HG03342 (cell line): ENCODE data around the gene NUDT2.
A peak's percentile ranks its signal among the peaks of the same experiment; 100 is the strongest.
"Not testable (repeated sequence)": the region's sequence is repeated elsewhere in the genome, so short reads cannot be mapped to it uniquely, and the experiment has no call there.

Experiments used
- ATAC-seq: cut with Tn5 transposase; IDR thresholded peaks from one replicate; pipeline ENCODE4 v1.9.1; 2021; ENCODE audit warnings: mild to moderate bottlenecking, moderate library complexity; ENCODE audit not compliant: unreplicated experiment

NUDT2 gene

GRCh38 chr9:34328987-34329832 lies at the start of gene NUDT2, which contains the start of gene KIF24:
TSS of gene NUDT2 (plus strand) at chr9:34329569. CDS start at chr9:34339040, 9,471 bp downstream.
TSS of gene KIF24 (minus strand) at chr9:34329268. CDS start at chr9:34311346, 17,922 bp downstream.
- peak; percentile 92 for ATAC-seq

GRCh38 chr9:34282096-34282495 lies 47.3 kb upstream of the NUDT2 start:
- ATAC-seq = no peak

- ATAC-seq = no peak
Observed at GRCh38 chr9:34289159-34289558, 40.2 kb upstream of the NUDT2 start.

- ATAC-seq = no peak
Observed at GRCh38 chr9:34291023-34291422, 38.3 kb upstream of the NUDT2 start.

GRCh38 chr9:34291423-34291822 lies 37.9 kb upstream of the NUDT2 start:
- ATAC-seq = no peak

- no peak for ATAC-seq
Observed at GRCh38 chr9:34292552-34292951, 36.8 kb upstream of the NUDT2 start.

GRCh38 chr9:34301064-34301463 lies 28.3 kb upstream of the NUDT2 start:
- ATAC-seq = not testable (repeated sequence)

- ATAC-seq = not testable (repeated sequence)
Observed at GRCh38 chr9:34308316-34308715, 21.1 kb upstream of the NUDT2 start.

GRCh38 chr9:34310215-34310614 lies 19.2 kb upstream of the NUDT2 start:
- no peak for ATAC-seq

- no peak for ATAC-seq
Observed at GRCh38 chr9:34311499-34312185, 17.7 kb upstream of the NUDT2 start.

GRCh38 chr9:34317436-34317835 lies 11.9 kb upstream of the NUDT2 start:
- ATAC-seq = no peak

- no peak for ATAC-seq
Observed at GRCh38 chr9:34318163-34318790, 11.1 kb upstream of the NUDT2 start.

- no peak for ATAC-seq
Observed at GRCh38 chr9:34321451-34321850, 7.9 kb upstream of the NUDT2 start.

GRCh38 chr9:34322899-34323591 lies 6.3 kb upstream of the NUDT2 start:
- no peak for ATAC-seq

- ATAC-seq = no peak
Observed at GRCh38 chr9:34326690-34327089, 2.7 kb upstream of the NUDT2 start.

- ATAC-seq = no peak
Observed at GRCh38 chr9:34328500-34328986, 826 bp upstream of the NUDT2 start.

- no peak for ATAC-seq
Observed at GRCh38 chr9:34331196-34331595, 1.8 kb downstream of the NUDT2 start.

- ATAC-seq = no peak
Observed at GRCh38 chr9:34332076-34332964, 3.0 kb downstream of the NUDT2 start.

GRCh38 chr9:34333836-34334235 lies 4.5 kb downstream of the NUDT2 start:
- ATAC-seq = no peak

- ATAC-seq = no peak
Observed at GRCh38 chr9:34334337-34334824, 5.0 kb downstream of the NUDT2 start.
